Ovary (tissue), 3 donors: ENCODE measurements around the gene CMIP.

Source experiments
- CTCF ChIP-seq, 3 donors: fragments of 450-650 bp in 2 of 3; fragments of 200-600 bp in 1 of 3; IDR thresholded peaks; one replicate each; pipeline versions ENCODE4 v1.5.1 to v1.8.0; 2016 to 2022; ENCODE audit warnings: antibody characterized with exemption in 3 of 3, mild to moderate bottlenecking in 1 of 3
- EP300 ChIP-seq: sonication (generic); formaldehyde crosslinking; IDR thresholded peaks from one replicate; pipeline ENCODE4 v1.6.1; 2017; ENCODE audit warnings: antibody characterized with exemption
- POLR2A ChIP-seq: fragments of 450-650 bp; IDR thresholded peaks from one replicate; pipeline ENCODE4 v1.6.1; 2017; ENCODE audit warnings: antibody characterized with exemption, mild to moderate bottlenecking, moderate library complexity
- donor health status: DM: no; HTN: no; CAD: no.

- no peak for TF ChIP-seq CTCF (IDR thresholded peaks at IDR 0.05)
- TF ChIP-seq POLR2A: no peak
- no peak for TF ChIP-seq EP300
These were observed 193.0 kb downstream of the CMIP start for GRCh38 chr16:81637336-81638235.
